K562 treated with DMSO at 1 percent for 48 hours (cell line): ENCODE results near the gene FAM177B. TPM values are rescaled to one million over a fixed set of nuclear protein-coding genes. Genes with fewer than 3 reads are reported as not detected.

Experiments used
- total RNA-seq: library from RNA; unstranded; fragments of 300-600 nt; gene quantifications from 2 replicates; pipeline ENCODE4 v1.2.3, GENCODE V29; 2022; ENCODE audit warnings: low replicate concordance; ENCODE audit errors: extremely low read depth

The FAM177B gene
- total RNA-seq = not detected in 2 replicates

GRCh38 chr1:222736972-222737371 lies at the start of gene FAM177B:
FAM177B (plus strand) TSS chr1:222737202; CDS start chr1:222746546, 9,344 bp downstream.

GRCh38 chr1:222712253-222713090 lies 24.5 kb upstream of the FAM177B start, which contains the start of the genes AIDA and BROX:
AIDA (minus strand) TSS chr1:222712491; CDS start chr1:222712317, 174 bp downstream.
BROX (plus strand) TSS chr1:222712564; CDS start chr1:222715700, 3,136 bp downstream.

Other genes with a start within 250 kb of the FAM177B start
- gene HHIPL2, start 189.1 kb upstream of the FAM177B start, total RNA-seq = not detected in 2 replicates
- gene TAF1A, start 147.3 kb upstream of the FAM177B start, total RNA-seq = not detected in 2 replicates
- gene MIA3, start 119.1 kb upstream of the FAM177B start, total RNA-seq = not detected in 2 replicates
- 124 TPM in 1 of 2 replicates, not detected in the other for gene AIDA, start 24.7 kb upstream of the FAM177B start, total RNA-seq
- gene BROX, start 24.6 kb upstream of the FAM177B start, total RNA-seq = not detected in 2 replicates
- not detected in 2 replicates for gene DISP1, start 77.8 kb downstream of the FAM177B start, total RNA-seq